Anterior cingulate cortex (tissue), 58 donors: ENCODE results near the gene C6orf89.
"Not testable (repeated sequence)": the region's sequence is repeated elsewhere in the genome, so short reads cannot be mapped to it uniquely, and the experiment has no call there.

ENCODE experiments used
- DNase-seq, 58 donors: peaks; one replicate each; lab custom pipeline; 2025; lab: John Stamatoyannopoulos, UW

C6orf89 gene

GRCh38 chr6:36940027-36940426, 54.3 kb downstream of the C6orf89 start:
- DNase-seq: no peak

GRCh38 chr6:36941561-36941960, 55.8 kb downstream of the C6orf89 start:
- DNase-seq: not testable (repeated sequence)

DNA sequence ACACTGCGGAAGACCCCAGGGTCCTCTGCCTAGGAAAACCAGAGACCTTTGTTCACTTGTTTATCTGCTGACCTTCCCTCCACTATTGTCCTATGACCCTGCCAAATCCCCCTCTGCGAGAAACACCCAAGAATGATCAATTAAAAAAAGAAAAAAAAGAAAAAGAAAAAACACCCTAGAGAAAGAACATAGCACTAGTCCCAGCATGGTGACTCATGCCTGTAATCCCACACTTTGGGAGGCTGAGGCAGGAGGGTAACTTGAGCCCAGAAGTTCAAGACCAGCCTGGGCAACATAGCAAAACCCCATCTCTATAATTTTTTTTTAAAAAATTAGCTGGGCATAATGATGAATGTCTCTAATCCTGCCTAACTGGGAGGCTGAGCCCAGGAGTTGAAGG, 56.6 kb downstream of the C6orf89 start:
- DNase-seq: not testable (repeated sequence)

DNA sequence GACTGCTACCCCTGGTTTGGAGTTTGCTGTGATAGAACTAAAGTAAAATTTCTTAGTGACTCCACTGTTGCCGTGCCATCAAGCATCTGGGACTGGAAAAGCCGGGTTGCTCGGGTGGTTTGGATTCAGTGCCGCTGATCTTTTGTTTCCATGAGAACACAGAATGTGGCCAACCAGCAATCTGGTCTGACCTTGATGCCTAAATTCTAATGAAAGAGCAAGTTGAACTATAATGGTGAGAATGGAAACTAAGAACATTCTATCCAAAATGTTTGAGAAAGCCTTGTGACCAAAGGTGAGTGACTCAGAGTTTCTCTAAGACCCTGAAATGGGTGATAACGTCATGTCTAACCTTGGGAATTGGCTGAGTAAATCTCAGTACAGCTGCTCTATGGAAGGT, 58.9 kb downstream of the C6orf89 start:
- no peak for DNase-seq

DNA sequence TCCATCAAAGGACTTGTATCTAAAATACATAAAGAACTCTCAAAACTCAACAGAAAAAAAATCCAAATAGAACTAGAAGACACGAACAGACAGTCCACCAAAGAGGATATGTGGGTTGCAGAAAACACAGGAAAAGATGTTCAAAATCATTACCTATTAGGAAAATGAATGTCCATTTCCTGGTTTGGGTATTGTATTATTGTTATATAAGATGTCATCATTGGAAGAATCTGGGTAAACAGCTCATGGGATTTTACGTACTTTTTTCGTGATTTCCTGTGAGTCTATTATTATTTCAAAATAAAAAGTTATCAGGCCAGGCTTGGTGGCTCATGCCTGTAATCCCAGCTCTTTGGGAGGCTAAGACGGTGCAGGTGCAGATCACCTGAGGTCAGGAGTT, 59.5 kb downstream of the C6orf89 start:
- no peak for DNase-seq

GRCh38 chr6:36946526-36946925, 60.8 kb downstream of the C6orf89 start:
- no peak for DNase-seq

DNA sequence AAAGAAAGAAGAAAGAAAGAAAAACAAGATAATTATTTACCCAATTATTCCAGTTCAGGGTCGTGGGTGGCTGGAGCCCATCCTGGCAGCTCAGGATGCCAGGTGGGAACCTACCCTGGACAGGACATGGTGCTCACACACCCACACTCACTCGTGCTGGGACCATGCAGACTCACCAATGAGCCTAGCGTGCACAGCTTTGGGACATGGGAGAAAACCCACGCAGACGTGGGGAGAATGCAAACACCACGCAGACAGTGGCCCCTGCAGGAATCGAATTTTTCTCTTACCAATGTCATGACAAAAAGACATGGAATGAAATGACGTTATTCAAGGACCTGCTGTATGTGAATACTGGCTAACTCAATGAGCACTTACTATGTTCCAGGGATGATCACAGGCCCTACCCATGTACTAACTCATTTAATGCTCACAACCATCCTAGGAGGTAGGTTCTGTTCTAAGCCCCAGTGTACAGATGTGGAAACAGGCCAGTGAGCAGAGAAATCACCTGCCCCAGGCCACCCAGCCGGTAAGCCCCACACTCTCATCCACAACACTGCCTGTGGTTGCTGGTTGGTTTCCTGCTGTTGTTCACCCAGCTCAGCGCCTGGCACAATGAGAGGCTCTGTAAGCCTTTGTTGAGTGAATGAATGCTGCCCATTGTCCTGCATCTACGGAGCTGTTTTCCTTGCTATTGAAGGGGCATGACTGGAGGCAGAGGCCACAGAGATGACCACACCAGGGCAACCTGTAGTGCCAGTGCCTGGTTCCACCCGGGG, 62.0 kb downstream of the C6orf89 start:
- peak in 48 of 58 donors; percentile 15 to 92 (median 70) for DNase-seq

GRCh38 chr6:36949076-36949475, 63.3 kb downstream of the C6orf89 start:
- not testable (repeated sequence) for DNase-seq

DNA sequence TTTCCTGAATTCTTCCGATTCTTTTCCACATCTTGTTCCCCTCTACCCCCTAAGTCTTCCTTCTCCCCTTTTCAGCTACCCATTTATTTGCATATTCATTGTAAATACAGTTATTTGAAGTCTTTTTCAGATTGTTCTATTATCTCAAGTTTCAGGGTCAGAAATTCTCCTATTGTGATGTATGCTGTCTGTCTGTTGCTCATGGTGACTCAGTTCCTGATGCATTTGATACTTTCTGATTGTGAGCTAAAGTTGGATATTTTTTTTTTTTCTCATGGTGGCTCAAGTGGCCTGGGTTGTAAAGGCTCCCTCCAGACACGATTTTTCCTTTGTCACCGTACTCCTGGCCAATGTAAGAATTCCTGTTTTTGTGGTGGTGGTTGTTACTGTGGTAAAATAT, 63.9 kb downstream of the C6orf89 start:
- DNase-seq: no peak

DNA sequence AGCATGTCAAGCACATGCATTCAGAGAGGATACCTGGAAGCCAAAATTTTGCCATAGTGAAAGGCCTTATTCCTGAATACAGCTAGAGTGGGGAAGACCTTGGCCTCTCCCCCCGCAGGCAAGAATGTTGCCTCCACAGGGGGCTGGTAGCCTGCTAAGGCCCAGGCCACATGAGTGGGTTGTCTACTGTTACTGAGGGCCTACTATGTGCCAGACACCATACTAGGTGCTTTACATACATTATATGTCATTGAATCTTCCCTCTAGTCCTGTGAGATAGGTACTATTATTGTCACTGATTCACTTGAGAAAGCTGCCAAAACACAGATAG, 68.1 kb downstream of the C6orf89 start:
- no peak for DNase-seq

DNA sequence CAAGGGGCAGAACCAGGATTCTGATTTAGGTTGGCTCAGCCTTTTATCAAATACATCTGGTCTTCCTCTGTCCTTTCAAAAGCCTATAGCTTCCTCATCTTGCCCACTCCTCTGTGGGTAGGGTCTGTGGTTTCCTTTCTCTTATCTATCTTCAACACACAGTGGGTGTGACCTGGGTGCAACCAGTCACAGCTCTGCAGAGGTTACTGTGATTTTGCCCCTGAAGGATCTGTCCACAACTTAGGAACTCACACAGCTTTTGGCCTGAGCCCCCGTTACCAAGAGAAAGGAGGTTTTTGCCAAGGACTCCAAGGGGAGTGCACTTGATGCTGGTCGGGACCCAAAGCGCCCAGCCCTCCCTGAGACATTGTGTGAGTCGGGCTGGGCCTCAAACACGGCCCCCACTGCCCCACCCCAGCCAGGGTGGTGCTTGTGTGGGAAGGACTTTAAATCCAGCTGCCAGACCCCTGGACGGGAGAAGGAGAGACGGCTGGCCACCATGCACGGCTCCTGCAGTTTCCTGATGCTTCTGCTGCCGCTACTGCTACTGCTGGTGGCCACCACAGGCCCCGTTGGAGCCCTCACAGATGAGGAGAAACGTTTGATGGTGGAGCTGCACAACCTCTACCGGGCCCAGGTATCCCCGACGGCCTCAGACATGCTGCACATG, 68.6 kb downstream of the C6orf89 start, which contains the start of gene PI16:
Gene PI16, plus strand, starts transcription at position 477 of the 670 bp plus-strand sequence. Its CDS starts 23 bp downstream, at position 500.
- peak in 4 of 58 donors; percentile 8 to 23 (median 16) for DNase-seq

- DNase-seq: no peak
Measured at GRCh38 chr6:36955136-36955535, 69.4 kb downstream of the C6orf89 start.

- DNase-seq: no peak
Measured at GRCh38 chr6:36955671-36956445, 70.1 kb downstream of the C6orf89 start.

DNA sequence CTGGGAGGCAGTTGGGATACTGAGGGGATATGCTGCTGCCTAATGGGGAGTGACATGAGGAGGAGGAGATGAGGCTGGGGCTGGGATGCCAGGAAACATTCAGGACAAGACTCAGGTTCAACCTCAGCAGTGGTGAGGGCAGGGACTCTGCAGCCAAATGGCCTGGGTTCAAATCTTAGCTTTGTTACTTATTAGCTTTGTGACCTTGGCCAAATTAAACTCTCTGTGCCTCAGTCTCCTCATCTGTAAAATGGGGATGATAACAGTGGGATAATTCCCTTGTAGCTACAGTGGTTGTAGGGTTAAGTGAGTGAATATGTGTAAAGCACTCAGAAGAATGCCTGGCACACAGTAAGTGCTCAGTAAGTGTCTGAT, 70.7 kb downstream of the C6orf89 start:
- DNase-seq: no peak

- no peak for DNase-seq
Measured at GRCh38 chr6:36957773-36958271, 72.1 kb downstream of the C6orf89 start.

GRCh38 chr6:36958775-36959554, 73.2 kb downstream of the C6orf89 start:
- no peak for DNase-seq

DNA sequence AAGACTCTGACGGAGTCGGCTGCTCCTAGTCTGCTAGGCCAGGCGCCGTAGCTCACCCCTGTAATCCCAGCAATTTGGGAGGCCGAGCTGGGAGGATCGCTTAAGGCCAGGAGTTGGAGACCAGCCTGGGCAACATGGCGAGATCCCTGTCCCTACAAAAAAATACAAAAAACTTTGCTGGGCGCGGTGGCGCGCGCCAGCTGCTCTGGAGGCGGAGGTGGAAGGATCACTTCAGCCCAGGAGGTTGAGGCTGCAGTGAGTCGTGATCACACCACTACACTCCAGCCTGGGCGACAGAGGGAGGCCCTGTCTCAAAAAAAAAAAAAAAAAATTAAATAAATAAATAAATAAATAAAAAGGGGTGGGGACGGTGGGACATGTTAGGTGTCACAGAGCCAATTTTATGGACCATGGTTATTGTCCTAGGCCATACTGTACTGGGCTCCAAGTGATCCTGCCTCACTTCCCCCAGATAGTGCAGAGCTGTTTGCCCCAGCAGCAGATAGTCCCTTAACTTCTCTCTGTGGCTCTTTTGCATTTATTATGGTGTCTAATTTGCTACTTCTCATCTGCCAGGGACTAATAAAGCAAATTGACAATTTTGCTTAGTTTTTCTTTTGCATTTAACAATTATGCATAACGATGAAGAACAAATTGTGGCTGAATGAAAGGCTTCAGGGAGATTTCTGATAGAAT, 74.0 kb downstream of the C6orf89 start:
- DNase-seq: no peak

GRCh38 chr6:36961441-36962435, 76.0 kb downstream of the C6orf89 start:
- no peak for DNase-seq
